SU-DHL-6 (cell line): ENCODE results near the gene TCF7L1.
"Not testable (repeated sequence)": the region's sequence is repeated elsewhere in the genome, so short reads cannot be mapped to it uniquely, and the experiment has no call there.

ENCODE experiments used
- H2AFZ ChIP-seq: fragments of 200-600 bp; sonication (generic); 2 replicates; pipeline ENCODE4 v1.6.1; 2014; ENCODE audit warnings: low read depth, mild to moderate bottlenecking, moderate library complexity, mixed read lengths, antibody characterized with exemption, low read length; ENCODE audit not compliant: severe bottlenecking
- H3F3A ChIP-seq: fragments of 200-600 bp; shearing (Covaris generic); 2 replicates; pipeline ENCODE4 v1.6.0; 2016; ENCODE audit warnings: antibody characterized with exemption, mild to moderate bottlenecking; ENCODE audit not compliant: insufficient read depth
- H3K27ac ChIP-seq: fragments of 200-600 bp; sonication (generic); 2 replicates; pipeline ENCODE4 v1.5.1; 2016; ENCODE audit warnings: low read depth, mild to moderate bottlenecking, low read length, moderate library complexity, mixed read lengths
- H3K27me3 ChIP-seq: fragments of 200-600 bp; sonication (generic), shearing (Covaris generic); 2 replicates; pipeline ENCODE4 v1.6.0; 2014; ENCODE audit warnings: mild to moderate bottlenecking, low read length
- H3K36me3 ChIP-seq: fragments of 200-600 bp; sonication (generic); 2 replicates; pipeline ENCODE4 v1.6.1; 2014; ENCODE audit warnings: mild to moderate bottlenecking, low read length, mixed read lengths
- H3K4me2 ChIP-seq: fragments of 300-600, 200-600 bp; shearing (Covaris generic), sonication (generic); 2 replicates; pipeline ENCODE4 v1.6.0; 2014; ENCODE audit warnings: low read length, low read depth, mild to moderate bottlenecking; ENCODE audit not compliant: poor library complexity, severe bottlenecking
- H3K4me3 ChIP-seq: fragments of 200-600 bp; sonication (generic); 2 replicates; pipeline ENCODE4 v1.5.1; 2014; ENCODE audit warnings: antibody characterized with exemption, low read length, mild to moderate bottlenecking, mixed read lengths; ENCODE audit not compliant: insufficient read depth, poor library complexity, severe bottlenecking
- H3K79me2 ChIP-seq: fragments of 200-600 bp; sonication (generic); 2 replicates; pipeline ENCODE4 v1.6.1; 2014; ENCODE audit warnings: mild to moderate bottlenecking, low read length, moderate library complexity; ENCODE audit not compliant: insufficient read depth
- H3K9ac ChIP-seq: fragments of 200-600 bp; sonication (generic); 2 replicates; pipeline ENCODE4 v1.7.0; 2014; ENCODE audit warnings: mild to moderate bottlenecking, low read length
- H3K9me2 ChIP-seq: fragments of 200-600 bp; sonication (generic); replicated peaks from 2 replicates; pipeline ENCODE4 v1.6.1; 2014; ENCODE audit warnings: low read length; ENCODE audit not compliant: insufficient read depth
- H3K9me3 ChIP-seq: fragments of 200-600 bp; sonication (generic); 2 replicates; pipeline ENCODE4 v1.6.1; 2014; ENCODE audit warnings: low read length, mixed read lengths; ENCODE audit not compliant: insufficient read depth
- H4K20me1 ChIP-seq: fragments of 200-600 bp; sonication (generic); 2 replicates; pipeline ENCODE4 v1.6.1; 2014; ENCODE audit warnings: low read depth, mild to moderate bottlenecking, antibody characterized with exemption, low read length, moderate library complexity, mixed read lengths
- EZH2phosphoT487 ChIP-seq: fragments of 200-600 bp; sonication (generic), shearing (Covaris generic); conservative IDR thresholded peaks from 2 replicates; pipeline ENCODE4 v1.6.1; 2018; ENCODE audit warnings: mild to moderate bottlenecking, antibody characterized with exemption, low read length, moderate library complexity, mixed read lengths
- TF ChIP-seq, protein P1 (sequence below): fragments of 200-600 bp; sonication (generic); IDR thresholded peaks from one replicate; pipeline ENCODE4 v1.5.1; 2017; ENCODE audit warnings: antibody characterized with exemption, mild to moderate bottlenecking, low read length, moderate library complexity; ENCODE audit not compliant: insufficient read depth, poor library complexity, severe bottlenecking

Gene TCF7L1

DNA sequence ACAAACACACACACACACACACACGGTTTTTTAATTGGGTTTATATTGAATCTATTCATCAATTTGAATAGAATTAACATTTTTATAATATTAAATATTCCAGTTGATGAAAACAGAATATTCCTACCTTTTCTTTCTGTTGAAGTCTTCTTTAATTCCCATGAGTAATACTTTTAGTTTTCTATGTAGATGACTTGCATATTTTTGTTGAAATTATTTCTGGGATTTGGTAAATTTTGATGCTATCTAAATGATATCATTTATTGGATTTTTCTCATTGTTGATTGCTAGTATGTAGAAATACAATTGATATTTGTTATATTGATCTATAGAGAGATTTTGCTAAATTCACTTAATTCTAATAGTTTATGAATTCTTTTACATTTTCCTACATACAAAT is 12.8 kb upstream of the TCF7L1 start:
- TF ChIP-seq EZH2phosphoT487: no peak
- TF ChIP-seq, protein P1, sequence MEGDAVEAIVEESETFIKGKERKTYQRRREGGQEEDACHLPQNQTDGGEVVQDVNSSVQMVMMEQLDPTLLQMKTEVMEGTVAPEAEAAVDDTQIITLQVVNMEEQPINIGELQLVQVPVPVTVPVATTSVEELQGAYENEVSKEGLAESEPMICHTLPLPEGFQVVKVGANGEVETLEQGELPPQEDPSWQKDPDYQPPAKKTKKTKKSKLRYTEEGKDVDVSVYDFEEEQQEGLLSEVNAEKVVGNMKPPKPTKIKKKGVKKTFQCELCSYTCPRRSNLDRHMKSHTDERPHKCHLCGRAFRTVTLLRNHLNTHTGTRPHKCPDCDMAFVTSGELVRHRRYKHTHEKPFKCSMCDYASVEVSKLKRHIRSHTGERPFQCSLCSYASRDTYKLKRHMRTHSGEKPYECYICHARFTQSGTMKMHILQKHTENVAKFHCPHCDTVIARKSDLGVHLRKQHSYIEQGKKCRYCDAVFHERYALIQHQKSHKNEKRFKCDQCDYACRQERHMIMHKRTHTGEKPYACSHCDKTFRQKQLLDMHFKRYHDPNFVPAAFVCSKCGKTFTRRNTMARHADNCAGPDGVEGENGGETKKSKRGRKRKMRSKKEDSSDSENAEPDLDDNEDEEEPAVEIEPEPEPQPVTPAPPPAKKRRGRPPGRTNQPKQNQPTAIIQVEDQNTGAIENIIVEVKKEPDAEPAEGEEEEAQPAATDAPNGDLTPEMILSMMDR: no peak
- Histone ChIP-seq H3K36me3 (no peaks in the 10 kb centered on the region), H4K20me1 (no peaks in the 10 kb centered on the region), H3K9ac (no peak overlapping the region), H3K9me2 (no peaks in the 10 kb centered on the region), H3K79me2 (no peaks in the 10 kb centered on the region), H2AFZ (no peak overlapping the region), H3K4me3 (no peak overlapping the region), H3F3A (no peaks in the 10 kb centered on the region), H3K9me3 (no peaks in the 10 kb centered on the region), H3K27ac (no peak overlapping the region), H3K27me3 (no peaks in the 10 kb centered on the region), H3K4me2 (no peak overlapping the region)

DNA sequence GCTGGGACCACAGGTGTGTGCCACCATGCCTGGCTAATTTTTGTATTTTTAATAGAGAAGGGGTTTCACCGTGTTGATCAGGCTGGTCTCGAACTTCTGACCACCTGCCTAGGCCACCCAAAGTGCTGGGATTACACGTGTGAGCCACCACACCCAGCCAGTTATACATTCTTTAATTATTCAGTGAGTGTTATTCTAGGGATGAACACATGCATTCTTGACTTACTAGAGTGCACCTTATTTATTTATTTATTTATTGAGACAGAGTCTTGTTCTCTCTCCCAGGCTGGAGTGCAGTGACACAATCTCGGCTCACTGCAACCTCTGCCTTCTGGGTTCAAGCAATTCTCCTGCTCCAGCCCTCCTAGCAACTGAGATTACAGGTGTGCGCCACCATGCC is 6.7 kb upstream of the TCF7L1 start:
- H3K36me3 ChIP-seq, H3K9me2 ChIP-seq, H2AFZ ChIP-seq, H3K79me2 ChIP-seq, H3K4me2 ChIP-seq, H3K9ac ChIP-seq, H3K27ac ChIP-seq, H4K20me1 ChIP-seq, H3K9me3 ChIP-seq, H3K27me3 ChIP-seq, H3K4me3 ChIP-seq, H3F3A ChIP-seq: not testable (repeated sequence)

DNA sequence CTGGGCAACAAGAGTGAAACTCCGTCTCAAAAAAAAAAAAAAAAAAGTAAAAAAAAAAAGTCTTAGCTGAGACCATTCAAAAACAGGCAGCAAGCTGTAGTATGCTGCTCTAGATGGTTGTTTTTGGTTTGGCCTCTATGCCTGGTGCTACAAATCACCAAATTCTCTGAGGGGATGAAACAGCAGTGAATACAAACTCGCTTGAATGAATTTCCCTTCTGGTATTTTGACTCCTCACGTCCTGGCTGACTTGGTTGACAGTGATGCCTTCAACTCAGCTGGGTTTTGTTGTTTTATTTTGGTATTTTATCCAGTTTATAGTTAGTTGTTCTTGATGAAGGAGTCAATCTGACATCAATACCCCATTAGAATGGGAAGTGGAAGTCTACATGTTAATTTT is 3.3 kb upstream of the TCF7L1 start:
- no peak overlapping the region for H3K4me2 ChIP-seq
- no peaks in the 10 kb centered on the region for H4K20me1 ChIP-seq
- H3K36me3 ChIP-seq: no peaks in the 10 kb centered on the region
- no peak for TF ChIP-seq EZH2phosphoT487
- TF ChIP-seq, protein P1: no peak
- no peaks in the 10 kb centered on the region for H3F3A ChIP-seq
- no peaks in the 10 kb centered on the region for H3K9me2 ChIP-seq
- H2AFZ ChIP-seq: no peak overlapping the region
- H3K9me3 ChIP-seq: no peaks in the 10 kb centered on the region
- no peak overlapping the region for H3K4me3 ChIP-seq
- H3K27me3 ChIP-seq: no peaks in the 10 kb centered on the region
- no peak overlapping the region for H3K9ac ChIP-seq
- no peak overlapping the region for H3K27ac ChIP-seq
- H3K79me2 ChIP-seq: no peaks in the 10 kb centered on the region

DNA sequence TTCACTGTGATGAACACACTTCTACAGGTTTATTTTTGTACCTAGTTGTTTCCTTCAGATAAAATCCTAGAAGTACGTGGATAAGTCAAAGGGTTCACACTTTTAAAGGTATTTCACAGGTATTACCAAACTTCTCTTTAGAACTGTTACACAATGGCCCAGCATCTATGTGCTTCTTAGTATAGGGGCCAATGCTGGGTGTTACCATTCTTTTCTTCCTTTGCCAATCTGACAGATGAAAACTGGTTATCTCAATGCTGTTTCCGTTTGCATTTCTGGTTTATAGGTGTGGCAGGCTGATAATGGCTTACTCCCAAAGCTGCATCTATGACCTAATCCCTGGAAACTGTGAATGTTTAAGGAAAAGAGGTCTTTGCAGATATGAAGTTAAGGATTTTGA is 2.8 kb upstream of the TCF7L1 start:
- no peaks in the 10 kb centered on the region for H3K79me2 ChIP-seq

More for the DNA sequence above, 2.8 kb upstream of the TCF7L1 start:
- Histone ChIP-seq H3K9me2 (no peaks in the 10 kb centered on the region), H3K4me3 (no peak overlapping the region), H3F3A (no peaks in the 10 kb centered on the region), H3K9ac (no peak overlapping the region), H4K20me1 (no peaks in the 10 kb centered on the region), H3K27ac (no peak overlapping the region), H2AFZ (no peak overlapping the region), H3K4me2 (no peak overlapping the region), H3K9me3 (no peaks in the 10 kb centered on the region), H3K36me3 (no peaks in the 10 kb centered on the region), H3K27me3 (no peaks in the 10 kb centered on the region)
- no peak for TF ChIP-seq EZH2phosphoT487
- TF ChIP-seq, protein P1: no peak
